ENCODE results near the gene ETS2. TPM values are rescaled to one million over a fixed set of nuclear protein-coding genes. Genes with fewer than 3 reads are reported as not detected.

Gene ETS2
- total and polyA plus RNA-seq, 10 of the 15 experiments (the other 5 are each of a cell fraction or from before 2014, with no cell fraction given): 0.52 to 8.6 (median 3.8) TPM

GRCh38 chr21:38766987-38767722 is 38.6 kb upstream of the ETS2 start (continued):
- no peak for TF ChIP-seq HSF1 (IDR thresholded peaks at IDR 0.05; ENCODE audit: low read depth, low read length)
- no peak for TF ChIP-seq TARDBP (IDR thresholded peaks at IDR 0.05; ENCODE audit: borderline replicate concordance)
- TF ChIP-seq BCL3 (IDR thresholded peaks at IDR 0.05; ENCODE audit: borderline replicate concordance, insufficient read depth, low read depth, low read length, poor library complexity, severe bottlenecking): no peak
- no peak for TF ChIP-seq BACH1 (IDR thresholded peaks at IDR 0.05; ENCODE audit: borderline replicate concordance)
- peak; percentile 59 for TF ChIP-seq CUX1 (IDR thresholded peaks at IDR 0.05; ENCODE audit: insufficient replicate concordance, low read depth, low read length)
- TF ChIP-seq SP1 (IDR thresholded peaks at IDR 0.05; ENCODE audit: low read depth, low read length): no peak
- TF ChIP-seq KDM1A (IDR thresholded peaks at IDR 0.05; ENCODE audit: borderline replicate concordance): no peak
- TF ChIP-seq SRF (IDR thresholded peaks at IDR 0.05; ENCODE audit: low read depth in 2 of 2, low read length in 2 of 2): no peak
- no peak for TF ChIP-seq CHD1 (IDR thresholded peaks at IDR 0.05; ENCODE audit: low read depth, low read length)
- TF ChIP-seq IRF3 (IDR thresholded peaks at IDR 0.05): no peak
- TF ChIP-seq GATAD2B (conservative IDR thresholded peaks at IDR 0.05; ENCODE audit: low read depth): no peak
- no peak for TF ChIP-seq ATF3 (IDR thresholded peaks at IDR 0.05; ENCODE audit: borderline replicate concordance, extremely low read depth, low read depth, low read length)
- no peak for TF ChIP-seq NR2C2 (IDR thresholded peaks at IDR 0.05; ENCODE audit: borderline replicate concordance, control insufficient read depth, insufficient read length, low read depth)
- TF ChIP-seq RELA (IDR thresholded peaks at IDR 0.05; ENCODE audit: borderline replicate concordance, partially characterized antibody): no peak
- no peak for TF ChIP-seq LARP7 (IDR thresholded peaks at IDR 0.05)
- TF ChIP-seq POU2F2 (IDR thresholded peaks at IDR 0.05; ENCODE audit: borderline replicate concordance, low read depth, low read length): peak; percentile 66; the same call in 2 of the 3 replicates
- TF ChIP-seq IKZF1 (conservative IDR thresholded peaks at IDR 0.05): peak; percentile 48
- TF ChIP-seq PKNOX1 (IDR thresholded peaks at IDR 0.05): peak; percentile 48; the same call in 1 of the 2 replicates
- no peak for TF ChIP-seq FOS (IDR thresholded peaks at IDR 0.05; ENCODE audit: borderline replicate concordance, extremely low read depth, insufficient read length)
